ENCODE data around the gene ANP32E.
A peak's percentile ranks its signal among the peaks of the same experiment; 100 is the strongest.

ANP32E gene

DNA sequence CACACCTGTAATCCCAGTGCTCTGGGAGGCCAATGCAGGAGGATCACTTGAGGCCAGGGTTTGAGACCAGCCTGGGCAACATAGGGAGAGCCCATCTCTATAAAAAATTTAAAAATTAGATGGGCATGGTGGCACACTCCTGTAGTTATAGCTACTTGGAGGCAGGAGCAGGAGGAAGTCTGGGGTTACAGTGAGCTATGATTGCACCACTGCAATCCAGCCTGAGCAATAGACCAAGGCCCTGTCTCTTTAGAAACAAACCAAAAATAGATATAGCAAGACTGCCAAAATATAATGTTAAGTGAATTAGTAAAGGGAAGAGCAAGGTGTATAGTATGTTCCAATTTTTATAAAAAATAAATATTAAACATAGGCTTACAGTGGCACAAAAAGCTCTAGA lies 57.4 kb downstream of the ANP32E start:
- Histone ChIP-seq H3K27ac (ENCODE audit: low read depth, low read length) (no peak overlapping the region), H3K27me3 (ENCODE audit: control insufficient read depth in 5 of 5, insufficient read depth in 4 of 5, low read length in 5 of 5) (no peaks in the 10 kb centered on the region), H3K4me3 (ENCODE audit: low read depth in 1 of 5, low read length in 5 of 5) (no peak overlapping the region), H3K9ac (ENCODE audit: low read length in 5 of 5) (no peak overlapping the region), H3K9me3 (ENCODE audit: control insufficient read depth in 5 of 5, low read length in 5 of 5) (no peaks in the 10 kb centered on the region), H3K4me1 (ENCODE audit: control insufficient read depth in 5 of 5, insufficient read depth in 5 of 5, low read length in 5 of 5) (peaks cover 0 to 21% (median 6%) of the 10 kb centered on the region in 5 donors), H3K36me3 (ENCODE audit: control insufficient read depth in 5 of 5, insufficient read depth in 5 of 5, low read length in 5 of 5) (no peaks in the 10 kb centered on the region)

DNA sequence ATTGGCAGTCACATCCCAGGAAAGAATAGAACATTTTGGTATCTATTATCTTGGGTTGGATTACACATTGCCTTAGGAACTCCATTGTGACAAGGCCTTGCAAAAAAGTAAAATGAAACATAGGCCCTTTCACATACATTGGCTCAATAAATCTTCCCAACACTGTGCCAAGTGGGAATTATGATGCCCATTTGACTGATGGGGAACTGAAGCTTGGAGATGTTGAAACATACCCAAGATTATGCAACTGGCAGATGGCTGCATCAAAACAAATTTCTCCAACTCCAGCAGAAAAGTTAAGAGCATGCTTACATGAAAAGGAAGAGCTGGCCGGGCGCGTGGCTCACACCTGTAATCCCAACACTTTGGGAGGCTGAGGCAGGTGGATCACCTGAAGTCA lies 59.3 kb downstream of the ANP32E start:
- Histone ChIP-seq H3K36me3 (ENCODE audit: control insufficient read depth in 5 of 5, insufficient read depth in 5 of 5, low read length in 5 of 5) (no peaks in the 10 kb centered on the region), H3K9ac (ENCODE audit: low read length in 5 of 5) (peak overlapping the region in 1 of 5 donors; percentile 30), H3K4me3 (ENCODE audit: low read depth in 1 of 5, low read length in 5 of 5) (no peak overlapping the region), H3K4me1 (ENCODE audit: control insufficient read depth in 5 of 5, insufficient read depth in 5 of 5, low read length in 5 of 5) (peaks cover 0 to 28% (median 6%) of the 10 kb centered on the region in 5 donors), H3K27ac (ENCODE audit: low read depth, low read length) (peak overlapping the region; percentile 40), H3K9me3 (ENCODE audit: control insufficient read depth in 5 of 5, low read length in 5 of 5) (no peaks in the 10 kb centered on the region), H3K27me3 (ENCODE audit: control insufficient read depth in 5 of 5, insufficient read depth in 4 of 5, low read length in 5 of 5) (no peaks in the 10 kb centered on the region)

- Histone ChIP-seq H3K4me1 (ENCODE audit: control insufficient read depth in 5 of 5, insufficient read depth in 5 of 5, low read length in 5 of 5) (peaks cover 0 to 27% (median 11%) of the 10 kb centered on the region in 5 donors), H3K9me3 (ENCODE audit: control insufficient read depth in 5 of 5, low read length in 5 of 5) (no peaks in the 10 kb centered on the region), H3K4me3 (ENCODE audit: low read depth in 1 of 5, low read length in 5 of 5) (no peak overlapping the region), H3K27ac (ENCODE audit: low read depth, low read length) (no peak overlapping the region), H3K9ac (ENCODE audit: low read length in 5 of 5) (no peak overlapping the region), H3K36me3 (ENCODE audit: control insufficient read depth in 5 of 5, insufficient read depth in 5 of 5, low read length in 5 of 5) (no peaks in the 10 kb centered on the region), H3K27me3 (ENCODE audit: control insufficient read depth in 5 of 5, insufficient read depth in 4 of 5, low read length in 5 of 5) (no peaks in the 10 kb centered on the region)
Measured at GRCh38 chr1:150173141-150173585, 62.7 kb downstream of the ANP32E start.

DNA sequence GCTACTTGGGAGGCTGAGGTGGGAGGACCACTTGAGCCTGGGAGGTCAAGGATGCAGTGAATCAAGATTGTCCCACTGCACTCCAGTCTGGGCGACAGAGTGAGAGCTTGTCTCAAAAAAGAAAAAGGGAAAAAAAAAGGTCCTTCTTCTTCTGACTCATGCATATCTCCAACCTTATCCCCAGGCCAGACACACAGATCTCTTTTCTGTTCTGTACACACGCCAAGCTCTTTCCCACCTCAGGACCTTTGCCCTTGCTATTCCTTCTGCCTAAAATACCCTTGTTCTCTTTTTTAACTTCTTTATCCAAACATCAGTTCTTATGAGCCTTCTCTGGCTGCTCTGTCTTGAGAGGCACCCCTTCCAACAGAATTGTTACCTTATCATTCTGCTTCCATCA lies 64.1 kb downstream of the ANP32E start:
- H3K4me1 ChIP-seq (ENCODE audit: control insufficient read depth in 5 of 5, insufficient read depth in 5 of 5, low read length in 5 of 5), result peaks cover 0 to 24% (median 11%) of the 10 kb centered on the region in 5 donors
- no peak overlapping the region for H3K27ac ChIP-seq (ENCODE audit: low read depth, low read length)
- H3K9me3 ChIP-seq (ENCODE audit: control insufficient read depth in 5 of 5, low read length in 5 of 5), result no peaks in the 10 kb centered on the region
- no peaks in the 10 kb centered on the region for H3K36me3 ChIP-seq (ENCODE audit: control insufficient read depth in 5 of 5, insufficient read depth in 5 of 5, low read length in 5 of 5)
- H3K27me3 ChIP-seq (ENCODE audit: control insufficient read depth in 5 of 5, insufficient read depth in 4 of 5, low read length in 5 of 5), result no peaks in the 10 kb centered on the region
- H3K9ac ChIP-seq (ENCODE audit: low read length in 5 of 5), result no peak overlapping the region
- no peak overlapping the region for H3K4me3 ChIP-seq (ENCODE audit: low read depth in 1 of 5, low read length in 5 of 5)

DNA sequence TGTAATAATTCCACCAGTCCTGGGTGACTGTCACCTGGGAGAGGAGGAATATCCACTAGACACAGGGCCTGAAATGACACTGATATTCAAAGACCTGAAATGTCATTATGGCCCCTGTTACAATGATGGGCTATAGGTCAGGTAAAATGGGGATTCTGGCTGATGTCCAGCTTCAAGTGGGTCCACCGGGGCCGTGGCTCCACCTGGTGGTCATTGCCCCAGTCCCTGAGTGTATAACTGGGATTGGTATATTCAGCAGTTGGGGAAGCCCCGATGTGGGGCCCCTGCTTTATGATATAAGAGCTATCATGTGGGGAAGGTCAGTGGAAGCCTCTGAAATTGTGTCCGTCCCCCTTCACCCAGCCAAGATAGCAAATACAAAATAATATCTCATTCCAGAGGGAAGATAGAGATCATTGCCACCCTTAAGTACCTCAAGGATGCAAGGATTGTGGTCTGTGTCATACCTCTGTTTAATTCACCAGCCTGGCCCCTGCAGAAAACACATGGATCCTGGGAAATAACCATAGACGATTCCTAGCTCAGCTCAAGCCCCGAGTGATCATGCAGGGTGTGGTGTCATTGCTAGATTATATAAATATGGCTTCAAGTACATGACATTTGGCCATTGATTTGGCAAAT lies 66.8 kb downstream of the ANP32E start:
- Histone ChIP-seq H3K9ac (ENCODE audit: low read length in 5 of 5) (no peak overlapping the region), H3K4me1 (ENCODE audit: control insufficient read depth in 5 of 5, insufficient read depth in 5 of 5, low read length in 5 of 5) (peaks cover 0 to 22% (median 19%) of the 10 kb centered on the region in 5 donors), H3K4me3 (ENCODE audit: low read depth in 1 of 5, low read length in 5 of 5) (no peak overlapping the region), H3K27ac (ENCODE audit: low read depth, low read length) (no peak overlapping the region), H3K27me3 (ENCODE audit: control insufficient read depth in 5 of 5, insufficient read depth in 4 of 5, low read length in 5 of 5) (no peaks in the 10 kb centered on the region), H3K9me3 (ENCODE audit: control insufficient read depth in 5 of 5, low read length in 5 of 5) (no peaks in the 10 kb centered on the region), H3K36me3 (ENCODE audit: control insufficient read depth in 5 of 5, insufficient read depth in 5 of 5, low read length in 5 of 5) (no peaks in the 10 kb centered on the region)

Measured in subcutaneous abdominal adipose tissue (tissue), 5 donors.